HG03439 (cell line): ENCODE results near the gene ANKLE1.

Experiments used
- ATAC-seq: cut with Tn5 transposase; IDR thresholded peaks from one replicate; pipeline ENCODE4 v1.9.1; 2021; ENCODE audit warnings: mild to moderate bottlenecking, moderate library complexity; ENCODE audit not compliant: unreplicated experiment

The ANKLE1 gene

GRCh38 chr19:17325133-17325532 is 43.4 kb downstream of the ANKLE1 start:
- no peak for ATAC-seq

GRCh38 chr19:17325881-17326594 is 44.3 kb downstream of the ANKLE1 start:
- ATAC-seq = no peak

- no peak for ATAC-seq
Observed at GRCh38 chr19:17326595-17326966, 44.9 kb downstream of the ANKLE1 start.

- ATAC-seq = no peak
Observed at GRCh38 chr19:17327068-17327653, 45.5 kb downstream of the ANKLE1 start.

GRCh38 chr19:17327654-17328516 is 46.2 kb downstream of the ANKLE1 start:
- no peak for ATAC-seq

- ATAC-seq = no peak
Observed at GRCh38 chr19:17328517-17329365, 47.0 kb downstream of the ANKLE1 start.

- ATAC-seq = no peak
Observed at GRCh38 chr19:17329366-17330261, 47.9 kb downstream of the ANKLE1 start.

GRCh38 chr19:17330262-17331044 is 48.8 kb downstream of the ANKLE1 start:
- ATAC-seq = no peak

DNA sequence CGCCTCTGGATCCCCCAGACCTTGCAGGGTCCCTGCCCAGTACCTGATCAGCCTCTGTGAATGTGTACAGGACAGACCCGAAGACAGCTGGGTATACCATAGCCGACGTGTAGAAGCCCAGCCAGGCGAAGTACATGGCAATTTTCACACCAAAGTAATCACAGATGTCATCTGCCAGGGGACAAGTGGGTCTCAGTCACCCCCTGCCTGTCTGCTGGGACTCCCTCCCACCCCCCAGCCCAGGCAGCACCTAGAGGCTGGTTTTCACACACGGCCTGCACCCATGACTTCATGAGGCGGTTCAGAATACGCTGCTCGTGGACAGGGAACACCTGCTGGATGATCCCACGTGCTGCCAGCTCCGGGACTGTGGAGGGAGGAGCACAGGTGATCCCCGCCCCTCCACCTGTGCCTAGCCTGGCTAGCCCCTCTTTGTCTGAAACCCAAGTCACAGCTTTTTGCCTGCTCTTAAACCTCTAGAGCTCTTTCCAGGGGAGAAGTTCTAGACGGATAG is 49.4 kb downstream of the ANKLE1 start:
- no peak for ATAC-seq

DNA sequence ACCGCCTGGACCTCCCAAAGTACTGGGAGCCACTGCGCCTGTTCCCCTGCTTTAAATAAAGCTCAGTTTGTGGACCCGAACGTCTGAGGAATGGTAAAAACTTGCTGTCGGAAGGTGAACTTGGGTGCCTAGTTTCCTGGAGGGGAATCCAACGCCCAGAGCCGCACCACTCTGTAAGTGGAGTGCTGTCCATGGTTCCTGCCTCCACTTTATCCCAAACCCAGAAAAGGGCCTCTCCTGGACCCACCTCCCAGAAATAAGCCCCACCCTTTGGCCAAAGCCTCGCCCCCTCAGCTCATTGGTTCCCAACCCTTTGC is 50.6 kb downstream of the ANKLE1 start:
- no peak for ATAC-seq

DNA sequence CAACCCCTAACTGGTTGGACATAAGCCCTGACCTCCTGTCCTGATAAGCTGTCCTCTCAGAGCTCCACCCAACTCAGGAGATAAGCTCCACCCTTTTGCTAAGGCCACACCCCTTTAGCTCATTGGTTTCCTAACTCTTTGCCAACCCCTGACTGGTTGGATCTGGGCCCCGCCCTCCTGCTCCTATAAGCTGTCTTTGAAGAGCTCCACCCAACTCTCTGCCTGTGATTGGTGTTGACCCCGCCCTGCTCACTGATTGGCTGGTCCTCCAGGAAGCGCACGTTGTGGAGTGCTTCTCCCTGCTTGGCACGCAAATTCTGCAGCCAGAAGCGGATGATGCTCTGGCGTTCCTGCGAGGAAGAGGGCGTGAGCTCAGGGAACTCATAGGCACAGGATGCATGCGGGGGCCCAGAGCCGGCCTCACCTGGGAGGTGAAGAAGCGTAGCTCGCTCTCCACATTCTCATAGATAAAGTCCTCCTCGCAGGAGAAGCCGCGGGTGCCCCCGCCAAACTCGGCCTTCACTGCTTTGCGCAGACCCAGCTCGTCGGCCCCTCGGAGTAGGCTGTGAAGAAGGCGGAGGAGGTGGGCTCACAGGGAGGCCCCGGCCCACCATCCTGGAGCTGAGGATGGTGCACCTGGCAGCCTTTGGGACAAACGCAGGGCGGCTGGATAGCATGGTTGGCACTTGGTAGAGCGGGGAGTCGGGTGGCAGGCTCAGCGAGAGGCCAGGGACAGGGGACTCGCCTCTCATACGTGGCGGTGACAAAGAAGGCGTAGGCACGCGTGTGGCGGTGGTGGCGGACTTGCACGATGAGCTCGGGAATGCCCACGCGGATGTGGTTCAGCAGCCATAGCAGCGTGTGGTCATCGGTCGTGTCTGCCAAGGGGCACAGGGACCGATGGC is 51.2 kb downstream of the ANKLE1 start:
- no peak for ATAC-seq

- no peak for ATAC-seq
Observed at GRCh38 chr19:17333611-17334413, 52.1 kb downstream of the ANKLE1 start.

DNA sequence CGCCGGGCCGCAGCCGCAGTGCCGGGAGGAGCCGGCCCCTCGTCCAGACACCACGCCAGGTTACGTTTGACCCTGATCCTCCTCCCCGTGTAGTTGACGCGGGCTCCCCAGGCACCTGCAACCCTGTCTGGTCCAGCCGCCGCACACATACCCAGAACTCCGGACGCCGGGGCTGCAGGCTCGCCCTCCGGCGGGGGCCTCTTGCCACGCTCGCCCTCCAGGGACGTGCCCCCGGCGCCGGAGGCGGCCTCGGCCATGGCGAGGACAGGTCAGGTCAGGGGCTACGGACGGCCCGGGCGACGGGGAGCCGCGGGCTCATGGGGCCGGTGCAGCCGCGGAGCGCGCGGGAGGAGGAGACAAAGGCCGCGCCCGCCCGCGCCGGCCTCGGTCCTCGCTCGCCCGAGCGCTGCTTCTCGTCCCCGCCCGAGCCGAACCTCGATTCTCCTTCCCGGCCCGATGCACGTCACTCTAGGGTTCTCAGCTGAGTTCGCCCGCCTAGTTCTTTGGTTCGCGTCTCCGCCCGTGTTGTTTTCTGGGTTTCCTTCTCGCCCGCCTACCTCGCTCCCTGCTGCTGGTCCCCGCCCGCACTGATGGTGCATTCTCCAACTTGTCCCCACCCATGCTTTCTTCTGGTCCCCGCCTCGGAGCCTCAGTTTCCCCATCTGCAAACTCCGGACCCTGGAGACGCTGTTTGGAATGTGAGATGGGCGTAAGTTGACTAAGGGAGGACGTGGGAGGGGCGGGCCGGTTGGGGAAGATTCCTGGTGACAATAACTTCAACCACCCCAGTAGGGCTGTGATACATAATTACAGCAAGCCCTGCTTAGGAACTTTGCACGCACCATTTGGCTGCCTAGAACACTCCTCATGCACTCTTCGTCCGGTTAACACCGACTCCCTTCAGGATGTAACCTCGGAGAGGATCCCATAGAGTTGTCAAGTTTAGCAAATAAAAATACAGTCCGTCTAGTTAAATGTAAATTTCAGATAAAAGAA is 53.0 kb downstream of the ANKLE1 start, which contains the start of gene ANO8:
TSS of gene ANO8 (minus strand) at position 442 of the 996 bp plus-strand sequence. CDS start at position 257, 185 bp downstream.
- ATAC-seq = peak; percentile 45

- ATAC-seq = no peak
Observed at GRCh38 chr19:17335575-17335974, 53.9 kb downstream of the ANKLE1 start.
